GM12875 (cell line): Measurements from ENCODE around the gene RASA3.

ENCODE experiments used
- H3K4me3 ChIP-seq: one replicate; pipeline ENCODE4 v1.5.1; 2011; ENCODE audit warnings: low read depth, low read length, control low read depth
- CTCF ChIP-seq: IDR thresholded peaks from 2 replicates; pipeline ENCODE4 v1.5.1; 2011; ENCODE audit warnings: low read depth, mild to moderate bottlenecking, control low read depth, inconsistent platforms, low read length, moderate library complexity, borderline replicate concordance; ENCODE audit not compliant: insufficient read depth

The RASA3 gene

GRCh38 chr13:114123448-114123847 lies 9.0 kb downstream of the RASA3 start:
- no peak overlapping the region for H3K4me3 ChIP-seq
- TF ChIP-seq CTCF = no peak

GRCh38 chr13:114122591-114123211 lies 9.7 kb downstream of the RASA3 start:
- H3K4me3 ChIP-seq = no peak overlapping the region
- no peak for TF ChIP-seq CTCF

- no peak overlapping the region for H3K4me3 ChIP-seq
- no peak for TF ChIP-seq CTCF
Measured at GRCh38 chr13:114122127-114122511, 10.3 kb downstream of the RASA3 start.

- no peak for TF ChIP-seq CTCF
- no peak overlapping the region for H3K4me3 ChIP-seq
Measured at GRCh38 chr13:114121496-114122126, 10.8 kb downstream of the RASA3 start.

- TF ChIP-seq CTCF = no peak
- H3K4me3 ChIP-seq = no peak overlapping the region
Measured at GRCh38 chr13:114121031-114121430, 11.4 kb downstream of the RASA3 start.

GRCh38 chr13:114120591-114121011 lies 11.8 kb downstream of the RASA3 start:
- H3K4me3 ChIP-seq = no peak overlapping the region
- no peak for TF ChIP-seq CTCF

- H3K4me3 ChIP-seq = no peak overlapping the region
Measured at GRCh38 chr13:114119196-114119595, 13.2 kb downstream of the RASA3 start.

More at GRCh38 chr13:114119196-114119595, 13.2 kb downstream of the RASA3 start:
- TF ChIP-seq CTCF = no peak
